Globus pallidus (tissue), 1 donor: Measurements from ENCODE around the gene C2.

ENCODE experiments used
- DNase-seq: peaks from one replicate; pipeline ENCODE4 v3.0.0-alpha.2; 2015; ENCODE audit warnings: low spot score

Gene C2

GRCh38 chr6:31927242-31927862 is at the start of gene C2:
TSS of gene C2 (plus strand) at chr6:31927717. CDS start at chr6:31927753, 36 bp downstream.
- DNase-seq = no peak

- DNase-seq = no peak
Observed at GRCh38 chr6:31878222-31878621, 49.3 kb upstream of the C2 start.

- DNase-seq = no peak
Observed at GRCh38 chr6:31878726-31879125, 48.8 kb upstream of the C2 start, which contains the start of gene SLC44A4. TSS of gene SLC44A4 (minus strand) at chr6:31878997. CDS start at chr6:31878980, 17 bp downstream.

- DNase-seq = no peak
Observed at GRCh38 chr6:31879143-31879542, 48.4 kb upstream of the C2 start.

DNA sequence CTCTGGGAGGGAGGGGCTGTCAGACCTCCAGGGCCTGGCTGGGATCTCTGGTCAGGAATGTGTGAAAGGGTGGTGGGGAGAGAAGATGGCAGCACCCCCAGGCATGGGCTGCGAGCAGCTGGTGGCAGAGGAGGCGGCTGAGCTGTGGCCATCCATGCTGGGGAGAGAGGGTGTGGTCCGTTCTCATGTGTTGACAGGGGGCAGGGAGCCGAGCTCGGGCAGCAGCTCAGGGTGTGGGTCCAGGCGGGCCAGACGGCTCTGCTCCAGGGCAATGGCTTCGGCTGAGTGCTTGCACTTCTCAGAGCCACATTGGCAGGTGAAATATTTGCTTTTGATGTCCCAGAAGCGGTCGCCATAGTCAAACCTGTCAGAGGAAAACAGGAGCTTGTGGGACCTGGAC is 47.6 kb upstream of the C2 start:
- no peak for DNase-seq

GRCh38 chr6:31880616-31881015 is 46.9 kb upstream of the C2 start:
- DNase-seq = no peak

DNA sequence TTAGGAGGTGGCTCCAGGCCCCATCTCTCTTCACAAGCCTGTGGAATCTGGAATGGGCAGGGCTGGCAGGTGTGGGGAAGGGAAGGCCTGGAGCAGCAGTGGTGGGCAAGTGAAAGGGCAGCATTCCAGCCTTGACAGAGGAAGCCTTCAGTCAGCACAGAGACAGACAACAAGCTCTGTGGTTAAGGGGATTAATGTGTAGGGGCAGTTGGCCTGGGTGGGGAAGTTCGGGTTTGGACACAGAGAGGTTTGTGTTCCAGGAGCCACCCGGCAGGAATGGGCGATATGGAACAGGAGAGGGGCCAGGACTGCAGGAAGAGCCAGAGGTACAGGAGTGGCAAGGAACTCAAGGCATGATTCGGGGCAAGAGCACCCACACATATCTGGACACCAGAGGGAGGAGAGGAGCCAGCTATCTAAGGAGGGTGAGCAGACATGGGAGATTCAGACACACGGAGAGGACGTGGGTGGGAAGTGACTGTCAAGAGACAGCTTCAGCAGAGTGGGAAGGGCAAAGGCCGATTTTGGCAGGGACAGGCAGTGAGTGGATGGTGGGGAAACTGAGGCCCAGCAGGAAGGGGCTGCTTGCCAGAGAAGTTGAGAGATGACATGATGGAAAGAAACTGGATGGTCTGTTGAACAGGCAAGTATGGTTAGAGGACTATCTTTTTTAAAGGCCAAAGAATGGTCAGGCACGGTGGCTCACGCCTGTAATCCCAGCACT is 46.2 kb upstream of the C2 start:
- DNase-seq = no peak

DNA sequence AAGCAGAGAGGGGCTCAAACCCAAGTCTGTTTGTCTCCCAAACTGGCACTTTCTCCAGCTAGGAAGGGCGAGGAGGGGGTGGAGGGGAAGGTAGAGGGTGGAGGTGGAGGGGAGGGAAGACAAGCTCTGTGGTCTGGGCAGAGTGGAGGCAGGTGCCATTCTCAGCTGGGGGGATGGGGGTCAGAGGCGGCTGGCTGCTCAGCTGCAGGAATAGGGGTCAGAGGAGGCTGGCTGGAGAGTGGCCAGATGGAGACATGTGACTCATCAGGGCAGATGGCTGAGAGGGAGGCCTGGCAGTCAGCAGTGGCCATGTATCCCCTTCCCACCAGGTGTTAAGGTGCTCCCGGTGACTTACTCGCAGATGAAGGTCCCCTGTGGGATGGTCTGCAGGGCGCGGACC is 45.2 kb upstream of the C2 start:
- DNase-seq = no peak

DNA sequence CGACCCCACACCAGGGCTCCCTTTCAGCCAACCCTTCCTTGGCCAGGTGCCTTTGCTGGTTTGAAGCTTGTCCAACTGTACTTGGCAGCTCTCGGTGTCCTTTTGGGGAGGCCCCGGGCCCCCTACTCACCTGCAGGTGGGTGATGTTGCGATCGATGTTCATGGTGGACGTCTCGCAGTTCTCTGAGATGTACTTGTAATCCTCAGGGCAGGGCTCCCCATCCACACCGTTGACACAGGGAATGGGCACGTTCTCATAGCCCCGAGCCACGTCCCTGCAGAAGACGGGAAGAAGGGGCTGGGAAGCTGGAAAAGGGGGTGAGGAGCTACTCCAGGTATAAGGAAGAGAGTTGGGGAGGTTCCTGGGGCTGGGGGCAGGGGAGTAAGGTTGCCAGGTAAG is 43.8 kb upstream of the C2 start:
- no peak for DNase-seq

DNA sequence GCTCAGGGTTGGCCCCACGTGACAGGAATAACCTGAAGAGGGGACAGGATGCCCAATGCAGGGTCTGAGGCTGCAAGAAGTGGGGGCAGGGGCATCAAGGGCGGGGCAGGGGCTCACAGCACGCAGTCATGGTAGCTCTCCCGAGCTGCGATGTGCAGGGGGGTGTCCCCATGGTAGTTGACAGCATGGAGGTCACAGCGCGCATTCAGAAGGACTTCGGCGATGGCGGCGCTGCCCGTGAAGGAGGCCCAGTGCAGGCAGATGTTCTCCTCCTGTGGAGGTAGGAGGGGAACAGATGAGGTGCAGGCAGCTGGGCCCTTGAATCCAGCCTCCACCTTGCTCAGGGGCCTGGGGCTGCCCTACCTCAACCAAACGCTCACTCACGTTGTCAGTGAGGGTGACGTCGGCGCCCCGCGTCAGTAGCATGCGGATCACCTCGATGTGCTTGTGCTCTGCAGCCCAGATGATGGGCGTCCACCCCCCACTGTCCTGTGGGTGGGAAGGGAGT is 42.9 kb upstream of the C2 start:
- no peak for DNase-seq

DNA sequence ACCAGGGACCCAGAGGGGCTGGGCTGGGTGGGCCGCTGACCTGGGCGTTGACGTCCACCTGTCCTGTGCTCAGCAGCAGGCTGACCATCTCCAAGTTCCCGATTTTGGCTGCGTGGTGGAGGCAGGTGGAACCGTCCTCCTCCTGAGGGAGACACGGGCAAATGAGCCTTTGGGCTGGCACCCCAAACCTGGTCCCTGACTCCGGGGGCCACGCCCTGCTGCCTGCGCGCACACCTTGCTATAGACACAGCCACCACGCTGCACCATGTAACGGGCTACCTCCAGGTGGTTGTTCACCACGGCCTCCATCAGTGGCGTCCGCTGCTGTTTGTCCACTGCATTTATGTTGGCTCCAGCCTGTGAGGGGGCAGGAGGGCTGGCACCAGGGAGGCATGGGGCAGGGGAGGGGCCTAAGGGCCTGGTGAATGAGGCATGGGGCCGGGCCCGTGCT is 41.0 kb upstream of the C2 start:
- DNase-seq = no peak

GRCh38 chr6:31887173-31888007 is 40.1 kb upstream of the C2 start:
- no peak for DNase-seq

- no peak for DNase-seq
Observed at GRCh38 chr6:31888276-31889258, 39.0 kb upstream of the C2 start.

DNA sequence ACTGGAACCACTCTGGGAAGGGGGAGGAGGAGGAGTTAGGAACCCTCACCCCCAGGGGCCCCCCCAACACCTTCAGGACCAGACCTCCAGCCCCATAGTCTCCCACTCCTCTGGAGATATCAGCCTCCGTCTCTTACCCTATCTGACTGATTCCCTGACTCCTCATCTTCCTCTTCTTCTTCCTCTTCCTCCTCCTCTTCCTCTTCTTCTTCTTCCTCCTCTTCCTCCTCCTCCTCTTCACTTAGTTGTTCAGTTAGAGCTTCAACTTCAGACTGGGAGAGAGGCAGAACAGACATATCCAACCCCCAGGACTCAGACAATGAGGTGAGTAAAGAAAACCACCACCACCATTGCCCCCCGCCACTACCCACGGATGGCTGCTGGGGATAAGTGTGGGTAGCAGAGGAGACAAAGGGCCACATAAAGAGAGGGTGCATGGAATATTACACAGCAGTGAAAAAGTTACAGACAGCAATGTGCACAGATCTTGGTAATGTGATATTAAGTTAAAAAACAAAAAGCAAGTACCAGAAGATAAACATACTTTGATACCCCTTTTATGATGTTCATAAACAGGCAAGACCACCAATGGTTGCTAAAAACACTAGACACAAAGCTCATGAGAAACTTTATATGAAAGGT is 38.1 kb upstream of the C2 start:
- no peak for DNase-seq

DNA sequence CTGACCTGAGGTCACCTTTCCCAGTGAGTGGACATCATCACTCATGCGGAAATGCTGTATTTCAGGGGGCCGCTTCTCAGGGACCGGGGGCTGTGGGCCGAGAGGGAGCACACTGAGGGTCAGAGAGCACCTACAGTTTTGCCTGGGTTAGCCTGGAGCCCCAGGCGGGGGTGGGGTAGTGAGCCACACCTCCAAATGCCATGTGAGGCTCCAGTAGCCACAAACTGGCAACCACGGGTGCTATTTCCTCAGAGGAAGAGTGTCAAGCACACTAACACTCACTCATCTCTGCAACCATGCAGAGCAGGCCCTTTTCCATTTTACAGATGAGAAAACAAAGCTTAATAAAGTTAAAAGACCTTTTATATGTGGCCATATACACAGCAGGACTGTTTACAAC is 34.7 kb upstream of the C2 start:
- no peak for DNase-seq

DNA sequence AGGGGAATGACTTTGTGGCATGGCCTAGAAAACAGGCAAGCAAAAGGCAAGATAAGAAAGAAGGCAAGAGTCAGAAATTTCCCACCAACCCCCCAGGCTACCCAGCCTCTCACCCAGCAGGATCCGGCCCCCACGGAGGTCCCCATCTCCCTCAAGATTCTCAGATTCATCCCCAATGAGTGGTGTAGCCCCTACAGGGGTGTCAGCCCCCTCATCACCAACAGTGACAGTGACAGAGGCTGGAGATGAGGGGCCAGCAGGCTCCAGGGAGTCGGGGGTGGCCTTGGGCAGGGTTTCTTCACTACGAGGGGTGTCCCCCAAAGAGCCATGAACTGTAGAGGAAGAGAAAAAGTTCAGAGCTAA is 31.0 kb upstream of the C2 start:
- no peak for DNase-seq

DNA sequence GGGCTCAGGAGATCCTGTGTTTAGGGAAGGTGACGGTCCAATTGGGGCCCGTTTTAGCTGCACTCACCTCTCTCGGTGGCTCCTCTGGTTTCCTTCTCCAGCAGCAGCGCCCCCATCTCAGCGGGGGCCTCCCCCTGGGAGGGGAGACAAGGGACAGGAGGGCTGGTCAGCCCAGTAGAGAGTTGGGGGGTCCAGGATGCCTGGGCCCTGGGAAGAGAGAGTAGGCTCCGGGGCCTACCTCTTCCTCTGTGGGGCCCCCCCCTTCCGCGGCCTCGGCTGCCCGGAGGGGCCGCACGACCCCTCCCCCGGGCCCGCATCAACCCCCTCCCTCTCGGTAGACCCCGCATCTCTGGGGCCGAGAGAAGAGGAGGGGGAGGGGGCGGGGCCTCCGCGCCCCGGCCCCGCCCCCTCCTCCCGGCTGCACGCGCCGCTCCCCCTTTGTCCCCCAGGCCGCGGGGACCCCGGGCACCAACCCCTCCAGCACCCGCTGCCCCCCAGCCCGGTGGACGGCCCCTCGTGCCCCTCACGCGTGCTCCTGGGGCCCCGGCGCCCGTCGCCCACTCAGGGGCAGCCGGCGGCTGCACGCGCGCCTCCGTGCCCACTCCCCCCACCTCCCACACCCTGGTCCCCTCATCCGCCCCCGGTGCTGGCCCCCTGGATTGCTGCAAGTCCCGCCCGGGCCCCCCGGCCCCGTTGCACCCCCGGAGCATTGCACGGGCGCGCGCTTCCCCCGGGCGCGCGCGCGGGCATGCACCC is 30.5 kb upstream of the C2 start:
- peak; percentile 20 for DNase-seq

- peak; percentile 90 for DNase-seq
Observed at GRCh38 chr6:31897612-31898382, 29.7 kb upstream of the C2 start, which contains the start of gene EHMT2. TSS of gene EHMT2 (minus strand) at chr6:31897698. CDS start at chr6:31897677, 21 bp downstream.

GRCh38 chr6:31898383-31899011 is 29.0 kb upstream of the C2 start:
- DNase-seq = peak; percentile 51
